ENCODE measurements around the gene PLCL2.
"Not testable (repeated sequence)": the region's sequence is repeated elsewhere in the genome, so short reads cannot be mapped to it uniquely, and the experiment has no call there.

PLCL2 gene

GRCh38 chr3:16978234-16978920, 93.6 kb downstream of the PLCL2 start:
- DNase-seq: no peak

- no peak for DNase-seq
These were observed 94.1 kb downstream of the PLCL2 start for GRCh38 chr3:16978921-16979271.

DNA sequence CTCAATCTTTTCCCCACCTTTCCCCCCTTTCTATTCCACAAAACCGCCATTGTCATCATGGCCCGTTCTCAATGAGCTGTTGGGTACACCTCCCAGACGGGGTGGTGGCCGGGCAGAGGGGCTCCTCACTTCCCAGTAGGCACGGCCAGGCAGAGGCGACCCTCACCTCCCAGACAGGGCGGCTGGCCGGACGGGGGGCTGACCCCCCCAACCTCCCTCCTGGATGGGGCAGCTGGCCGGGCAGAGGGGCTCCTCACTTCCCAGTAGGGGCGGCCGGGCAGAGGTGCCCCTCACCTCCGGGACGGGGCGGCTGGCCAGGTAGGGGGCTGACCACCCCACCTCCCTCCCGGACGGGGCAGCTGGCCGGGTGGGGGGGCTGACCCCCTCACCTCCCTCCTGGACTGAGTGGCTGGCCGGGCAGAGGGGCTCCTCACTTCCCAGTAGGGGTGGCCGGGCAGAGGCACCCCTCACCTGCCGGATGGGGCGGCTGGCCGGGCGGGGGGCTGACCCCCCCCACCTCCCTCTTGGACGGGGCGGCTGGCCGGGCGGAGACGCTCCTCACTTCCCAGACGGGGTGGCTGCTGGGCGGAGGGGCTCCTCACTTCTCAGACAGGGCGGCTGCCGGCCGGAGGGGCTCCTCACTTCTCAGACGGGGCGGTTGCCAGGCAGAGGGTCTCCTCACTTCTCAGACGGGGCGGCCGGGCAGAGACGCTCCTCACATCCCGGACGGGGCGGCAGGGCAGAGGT, 95.2 kb downstream of the PLCL2 start:
- not testable (repeated sequence) for DNase-seq

DNA sequence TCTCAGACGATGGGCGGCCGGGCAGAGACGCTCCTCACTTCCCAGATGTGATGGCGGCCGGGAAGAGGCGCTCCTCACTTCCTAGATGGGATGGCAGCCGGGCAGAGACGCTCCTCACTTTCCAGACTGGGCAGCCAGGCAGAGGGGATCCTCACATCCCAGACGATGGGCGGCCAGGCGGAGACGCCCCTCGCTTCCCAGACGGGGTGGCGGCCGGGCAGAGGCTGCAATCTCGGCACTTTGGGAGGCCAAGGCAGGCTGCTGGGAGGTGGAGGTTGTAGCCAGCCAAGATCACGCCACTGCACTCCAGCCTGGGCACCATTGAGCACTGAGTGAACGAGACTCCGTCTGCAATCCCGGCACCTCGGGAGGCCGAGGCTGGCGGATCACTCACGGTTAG, 95.8 kb downstream of the PLCL2 start:
- not testable (repeated sequence) for DNase-seq

GRCh38 chr3:16982460-16982859, 97.7 kb downstream of the PLCL2 start:
- no peak for DNase-seq

DNA sequence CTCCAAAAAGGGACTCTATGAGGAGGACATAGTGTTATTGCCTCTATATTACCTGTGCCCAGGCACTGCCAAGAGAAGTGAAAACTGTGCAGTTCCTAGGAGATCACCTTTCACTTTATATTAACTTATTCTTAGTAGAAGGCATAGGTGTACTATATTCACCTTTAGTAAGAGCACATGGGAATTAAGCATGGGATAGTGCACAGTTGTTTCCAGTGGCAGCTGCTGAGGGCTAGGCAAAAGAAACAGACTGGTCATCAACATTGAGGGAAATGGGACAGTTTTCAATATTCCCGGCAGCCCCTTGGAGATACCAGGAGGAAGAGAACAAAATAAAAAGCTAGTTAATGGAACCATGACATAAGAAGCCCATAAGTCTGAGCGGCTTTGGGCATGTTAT, 100.9 kb downstream of the PLCL2 start:
- DNase-seq: no peak

DNA sequence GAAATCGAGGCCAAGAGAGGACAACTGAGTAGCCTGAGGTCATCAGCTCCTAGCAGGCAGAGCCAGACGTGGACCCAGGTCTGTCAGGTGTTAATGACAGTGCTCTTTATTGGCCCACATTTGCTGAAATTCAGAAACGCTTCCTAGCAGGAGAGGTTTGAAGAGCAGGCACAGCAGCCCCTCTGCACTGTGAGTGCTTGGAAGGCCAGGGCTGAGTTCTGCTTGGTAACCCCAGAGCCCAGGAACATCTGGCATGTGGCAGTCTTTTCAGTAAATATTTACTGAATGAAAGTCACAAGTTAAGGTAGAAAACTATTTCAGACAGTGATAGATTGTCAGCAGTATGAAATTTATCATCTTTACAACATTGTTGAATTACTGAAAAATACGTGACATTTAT, 102.4 kb downstream of the PLCL2 start:
- DNase-seq: no peak

- DNase-seq: no peak
These were observed 105.4 kb downstream of the PLCL2 start for GRCh38 chr3:16990163-16990562.

- DNase-seq: no peak
These were observed 107.4 kb downstream of the PLCL2 start for GRCh38 chr3:16992198-16992597.

DNA sequence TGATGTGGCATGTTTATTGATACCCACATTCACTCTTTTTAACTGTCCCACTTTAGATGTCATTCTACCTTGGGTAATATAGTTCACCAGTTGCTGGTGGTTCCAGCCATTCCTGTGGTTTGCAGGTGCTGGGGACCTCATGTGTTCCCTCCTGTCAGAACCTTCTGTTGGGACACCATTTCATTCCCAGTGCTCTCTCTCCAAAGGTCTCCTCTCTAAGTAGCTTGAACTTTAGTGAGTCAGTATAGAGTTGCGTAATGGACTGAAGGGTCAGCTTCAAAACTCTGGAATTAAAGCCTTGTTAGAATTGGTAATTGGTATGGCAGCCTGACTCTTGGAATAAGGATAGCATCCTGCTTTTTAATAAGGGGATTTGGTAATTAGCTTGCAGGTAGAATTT, 108.5 kb downstream of the PLCL2 start:
- DNase-seq: no peak

DNA sequence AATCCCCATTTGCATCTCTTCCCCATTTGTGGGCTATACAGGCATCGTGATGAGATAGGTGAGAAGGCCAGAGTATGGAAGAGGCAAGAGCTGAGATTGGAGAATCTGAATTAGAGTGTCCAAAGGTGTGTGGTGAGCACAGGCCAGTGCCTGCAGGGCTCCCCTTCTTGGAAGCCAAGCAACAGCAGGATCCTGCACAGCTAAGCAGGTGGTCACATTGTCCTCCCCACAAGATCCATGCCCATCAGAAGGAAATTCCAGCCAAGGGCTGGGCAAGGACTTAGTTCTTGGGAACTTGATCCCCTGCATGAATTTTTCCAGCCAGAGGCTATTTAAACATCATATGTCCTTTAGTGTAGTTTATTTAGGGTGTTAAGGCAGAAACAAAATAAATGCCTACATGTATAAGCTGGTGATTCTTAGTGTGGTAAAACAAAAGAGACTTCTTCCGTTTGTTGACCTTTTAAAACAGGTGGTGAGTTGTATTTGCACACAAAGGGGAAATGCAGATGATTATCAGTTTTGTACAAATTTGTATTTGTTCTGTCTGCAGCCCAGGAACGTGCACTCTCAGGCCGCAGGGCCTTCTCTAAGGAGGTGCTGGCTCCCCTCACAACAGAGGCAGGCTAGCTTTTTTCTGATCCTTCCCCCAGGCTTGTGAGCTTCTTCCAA, 110.2 kb downstream of the PLCL2 start:
- DNase-seq: no peak

DNA sequence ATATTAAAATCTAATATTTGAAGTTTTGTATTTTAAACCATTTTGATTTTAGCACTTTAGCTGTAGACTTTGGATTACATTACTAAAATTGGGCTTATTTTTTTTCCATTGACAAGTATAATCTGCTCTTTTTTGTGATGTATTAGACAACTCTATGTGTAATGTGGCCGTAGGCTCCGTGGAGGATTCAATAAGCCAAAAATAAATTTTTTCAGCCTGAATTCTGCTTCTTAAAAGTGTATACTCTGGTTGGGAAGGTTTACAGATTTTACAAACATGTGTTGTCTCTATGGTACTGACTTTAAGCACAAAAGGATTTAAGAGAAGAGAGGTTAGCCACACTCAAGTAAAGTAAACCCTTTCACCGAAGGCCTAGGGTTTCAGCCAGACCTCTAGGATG, 110.8 kb downstream of the PLCL2 start:
- no peak for DNase-seq

- no peak for DNase-seq
These were observed 113.6 kb downstream of the PLCL2 start for GRCh38 chr3:16998236-16998923.

GRCh38 chr3:16999161-16999560, 114.4 kb downstream of the PLCL2 start:
- DNase-seq: no peak

GRCh38 chr3:16999871-17000270, 115.1 kb downstream of the PLCL2 start:
- DNase-seq: no peak

DNA sequence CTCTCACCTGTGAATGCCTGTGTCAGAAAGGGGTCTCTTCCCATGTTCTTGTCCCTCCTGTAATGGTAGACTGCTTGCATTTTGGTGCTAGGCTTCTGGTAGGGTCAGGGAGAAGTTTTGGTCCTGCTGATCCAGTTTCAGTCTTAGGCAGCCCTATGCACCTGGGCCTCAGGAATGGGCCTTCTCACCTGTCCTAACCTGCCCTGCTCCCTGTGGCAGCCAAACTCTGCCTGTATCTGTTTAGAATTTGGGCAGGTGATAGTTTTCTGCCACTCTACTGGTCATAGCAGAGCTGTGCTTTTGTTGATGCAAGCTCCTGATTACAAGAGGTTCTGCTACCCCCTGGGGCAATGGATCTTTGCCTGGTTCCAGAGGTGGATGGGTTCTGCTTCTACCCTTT, 118.7 kb downstream of the PLCL2 start:
- no peak for DNase-seq

DNA sequence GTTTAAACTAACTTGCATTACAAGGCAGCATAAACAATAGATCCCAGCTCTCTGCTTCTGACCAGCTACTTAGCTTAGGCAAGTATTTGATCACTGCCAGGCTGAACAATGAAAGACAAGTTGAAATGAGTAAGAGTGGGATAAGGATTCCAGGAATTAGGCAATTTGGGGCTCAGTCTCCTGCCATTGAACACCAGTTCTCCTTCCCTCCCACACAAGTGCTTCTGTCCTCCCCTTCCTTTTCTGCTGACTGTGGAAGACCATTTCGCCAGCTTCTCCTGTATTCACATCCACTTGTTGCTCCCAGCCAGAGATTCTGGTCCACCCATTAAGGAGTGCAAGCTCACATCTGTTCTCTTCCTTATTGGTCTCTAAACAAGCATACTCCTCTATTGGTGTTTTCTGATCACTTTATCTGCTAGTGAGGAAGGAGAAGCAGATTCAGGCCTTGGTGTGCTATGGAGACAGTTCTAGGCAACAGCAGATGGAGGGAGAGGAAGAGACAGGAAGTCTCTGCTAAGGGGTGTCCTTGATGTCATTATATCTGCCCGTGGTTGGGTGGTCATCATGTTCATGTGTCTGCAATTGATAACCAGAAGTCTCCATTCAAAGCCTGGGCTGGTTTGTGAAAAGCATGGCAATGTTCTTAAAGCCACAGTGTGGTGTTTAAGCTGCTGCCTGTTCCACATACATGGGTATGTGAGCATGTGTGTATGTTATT, 121.5 kb downstream of the PLCL2 start:
- DNase-seq: no peak

GRCh38 chr3:17007284-17007683, 122.5 kb downstream of the PLCL2 start:
- DNase-seq: no peak

GRCh38 chr3:17009826-17010225, 125.1 kb downstream of the PLCL2 start:
- DNase-seq: no peak

DNA sequence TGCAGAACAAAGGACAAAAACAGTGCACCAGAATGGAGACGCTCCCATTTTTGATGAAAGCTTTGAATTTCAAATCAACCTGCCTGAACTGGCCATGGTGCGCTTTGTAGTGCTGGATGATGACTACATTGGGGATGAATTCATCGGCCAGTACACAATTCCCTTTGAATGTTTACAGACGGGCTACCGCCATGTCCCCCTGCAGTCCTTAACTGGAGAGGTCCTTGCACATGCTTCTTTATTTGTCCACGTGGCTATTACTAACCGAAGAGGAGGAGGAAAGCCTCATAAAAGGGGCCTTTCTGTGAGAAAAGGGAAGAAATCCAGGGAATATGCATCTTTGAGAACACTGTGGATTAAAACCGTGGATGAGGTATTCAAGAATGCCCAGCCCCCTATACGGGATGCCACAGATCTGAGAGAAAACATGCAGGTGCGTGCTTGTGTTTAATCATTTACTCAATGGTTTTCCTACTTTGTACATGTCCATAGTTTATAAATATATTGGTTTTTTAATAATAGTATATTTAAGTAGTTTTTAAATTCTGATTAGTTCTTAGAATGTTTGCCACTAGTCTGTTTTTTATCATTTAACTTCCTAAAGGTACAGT, 127.1 kb downstream of the PLCL2 start:
- DNase-seq: no peak

DNA sequence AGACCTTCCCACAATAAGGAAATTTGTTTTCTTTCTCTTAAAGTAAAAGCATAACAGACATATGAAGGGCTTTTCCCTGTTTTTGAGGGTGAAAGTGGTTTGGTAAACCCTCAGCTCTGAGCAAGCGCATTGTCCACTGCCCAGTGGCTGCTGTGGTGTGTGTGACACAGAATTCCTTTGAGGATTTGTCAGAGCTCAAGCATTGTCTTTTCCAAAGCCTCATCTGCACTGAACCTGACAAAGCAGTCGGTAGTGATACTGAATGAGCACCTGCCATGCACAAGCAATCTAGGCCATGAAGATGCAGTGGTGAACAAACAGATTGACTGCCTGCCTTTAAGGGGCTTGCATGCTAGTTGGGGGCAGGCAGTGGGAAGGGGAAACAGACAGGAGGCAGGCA, 128.3 kb downstream of the PLCL2 start:
- no peak for DNase-seq

- no peak for DNase-seq
These were observed 128.8 kb downstream of the PLCL2 start for GRCh38 chr3:17013571-17013970.

Data from right hindlimb (tissue), 1 donor.